Sigmoid colon (tissue), 7 donors: Measurements from ENCODE around the gene FILIP1L. TPM values are rescaled to one million over a fixed set of nuclear protein-coding genes. Genes with fewer than 3 reads are reported as not detected.

Experiments used
- DNase-seq: peaks from one replicate; pipeline ENCODE4 v3.0.0-alpha.2; 2019
- H3K27ac ChIP-seq, 4 donors: fragments of 200-600 bp; sonication (generic); one replicate each; pipeline ENCODE4 v1.5.1; 2016 to 2019; ENCODE audit warnings: mild to moderate bottlenecking in 1 of 4
- H3K27me3 ChIP-seq, 3 donors: fragments of 200-600 bp; sonication (generic); one replicate each; pipeline ENCODE4 v1.5.1; 2019; ENCODE audit warnings: mild to moderate bottlenecking in 1 of 3
- H3K36me3 ChIP-seq, 4 donors: fragments of 200-600 bp; sonication (generic); one replicate each; pipeline ENCODE4 v1.5.1; 2016 to 2019
- H3K4me1 ChIP-seq, 4 donors: fragments of 200-600 bp; sonication (generic); one replicate each; pipeline ENCODE4 v1.5.1; 2017 to 2019
- H3K4me3 ChIP-seq, 4 donors: fragments of 200-600 bp; sonication (generic); one replicate each; pipeline ENCODE4 v1.5.1; 2017 to 2019; ENCODE audit warnings: mild to moderate bottlenecking in 2 of 4, moderate library complexity in 1 of 4
- H3K9me3 ChIP-seq, 4 donors: fragments of 200-600 bp in 3 of 4; sonication (generic) in 3 of 4; one replicate each; pipeline versions ENCODE4 v1.5.1 to v1.6.1; 2013 to 2019
- EP300 ChIP-seq, 4 donors: sonication (generic); formaldehyde crosslinking; IDR thresholded peaks; one replicate each; pipeline ENCODE4 v1.6.1; 2017; ENCODE audit warnings: antibody characterized with exemption in 4 of 4
- POLR2A ChIP-seq, 2 donors: fragments of 450-650 bp; IDR thresholded peaks; one replicate each; pipeline ENCODE4 v1.6.1; 2016; ENCODE audit warnings: antibody characterized with exemption in 2 of 2, mild to moderate bottlenecking in 2 of 2, moderate library complexity in 2 of 2
- POLR2AphosphoS5 ChIP-seq, 4 donors: sonication (generic); formaldehyde crosslinking; IDR thresholded peaks; one replicate each; pipeline ENCODE4 v1.6.1; 2017; ENCODE audit warnings: antibody characterized with exemption in 4 of 4
- WGBS, 2 donors: extraction: QIAGEN DNeasy Blood & Tissue Kit; methylation state at CpG; one replicate each; pipeline ENCODE4 v1.1.7; 2013; 5-methylcytosine and 5-hydroxymethylcytosine counted together
- intact Hi-C: fragments of 100-400 bp; cut with DNase I; formaldehyde crosslinking; loops from one replicate; pipeline ENCODE4 v1.15.1; 2023
- polyA plus RNA-seq, 3 donors: library from polyadenylated mRNA; stranded (reverse); fragments of 200-250 nt; gene quantifications; one replicate each; pipeline ENCODE4 v1.2.3, GENCODE V29; 2013
- total RNA-seq, 4 donors: library from RNA; depleted of rRNA; stranded (reverse); fragments of >200 nt; gene quantifications; one replicate each; pipeline ENCODE4 v1.1.0, GENCODE V29; 2016
- TF ChIP-seq, protein P1 (sequence below), 4 experiments: fragments of 450-650 bp in 3 of 4; fragments of 200-600 bp in 1 of 4; IDR thresholded peaks; one replicate each; pipeline ENCODE4 v1.5.1; 2016 to 2019; ENCODE audit warnings: antibody characterized with exemption in 4 of 4, mild to moderate bottlenecking in 3 of 4, moderate library complexity in 2 of 4
- donor health status: healthy with polysubstance abuse.
- donor health status: Bipolar disorder and iron deficiency.
- donor health status: healthy.

FILIP1L gene
- total and polyA plus RNA-seq, 7 donors, result 6.0 to 93.3 (median 42.5) TPM

DNA sequence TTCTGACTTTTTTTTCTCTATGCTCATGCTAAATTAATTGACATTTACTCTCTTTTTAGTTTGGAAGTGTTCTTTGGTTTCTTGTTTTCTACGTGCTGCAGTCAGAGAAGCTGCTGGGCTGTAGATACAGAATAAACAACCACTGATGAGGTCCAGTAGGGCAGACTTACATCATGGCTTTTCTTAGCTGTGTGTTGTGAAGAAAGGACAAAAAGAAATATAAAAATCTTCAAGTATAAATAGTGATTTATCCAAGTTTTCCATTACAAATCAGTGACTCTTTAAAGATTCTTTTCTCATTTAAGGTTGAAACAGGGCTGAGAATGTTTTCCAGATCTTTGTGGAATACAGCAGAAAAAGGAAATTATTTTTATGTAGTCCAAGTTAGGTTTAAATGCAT lies 174.4 kb downstream of the FILIP1L start:
- DNase-seq, result no peak
- 74 to 76% methylated on average over 1 of the region's 1 CpG for WGBS, 2 donors
- peak in 1 of 4 donors; percentile 49 for TF ChIP-seq POLR2AphosphoS5 (IDR thresholded peaks at IDR 0.05)
- no peak for TF ChIP-seq EP300 (IDR thresholded peaks at IDR 0.05)
- TF ChIP-seq, protein P1, sequence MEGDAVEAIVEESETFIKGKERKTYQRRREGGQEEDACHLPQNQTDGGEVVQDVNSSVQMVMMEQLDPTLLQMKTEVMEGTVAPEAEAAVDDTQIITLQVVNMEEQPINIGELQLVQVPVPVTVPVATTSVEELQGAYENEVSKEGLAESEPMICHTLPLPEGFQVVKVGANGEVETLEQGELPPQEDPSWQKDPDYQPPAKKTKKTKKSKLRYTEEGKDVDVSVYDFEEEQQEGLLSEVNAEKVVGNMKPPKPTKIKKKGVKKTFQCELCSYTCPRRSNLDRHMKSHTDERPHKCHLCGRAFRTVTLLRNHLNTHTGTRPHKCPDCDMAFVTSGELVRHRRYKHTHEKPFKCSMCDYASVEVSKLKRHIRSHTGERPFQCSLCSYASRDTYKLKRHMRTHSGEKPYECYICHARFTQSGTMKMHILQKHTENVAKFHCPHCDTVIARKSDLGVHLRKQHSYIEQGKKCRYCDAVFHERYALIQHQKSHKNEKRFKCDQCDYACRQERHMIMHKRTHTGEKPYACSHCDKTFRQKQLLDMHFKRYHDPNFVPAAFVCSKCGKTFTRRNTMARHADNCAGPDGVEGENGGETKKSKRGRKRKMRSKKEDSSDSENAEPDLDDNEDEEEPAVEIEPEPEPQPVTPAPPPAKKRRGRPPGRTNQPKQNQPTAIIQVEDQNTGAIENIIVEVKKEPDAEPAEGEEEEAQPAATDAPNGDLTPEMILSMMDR (IDR thresholded peaks at IDR 0.05), result no peak
- Histone ChIP-seq H3K27me3 (no peaks in the 10 kb centered on the region), H3K4me1 (peaks cover 0 to 73% (median 55%) of the 10 kb centered on the region in 4 donors), H3K4me3 (no peak overlapping the region), H3K36me3 (no peaks in the 10 kb centered on the region), H3K9me3 (no peaks in the 10 kb centered on the region), H3K27ac (peak overlapping the region in 3 of 4 donors; percentile 15 to 84 (median 76))
- intact Hi-C loops, result loop anchor here (5.0 kb wide), 1 partner anchor 93 kb away; no protein-coding TSS in a partner anchor

DNA sequence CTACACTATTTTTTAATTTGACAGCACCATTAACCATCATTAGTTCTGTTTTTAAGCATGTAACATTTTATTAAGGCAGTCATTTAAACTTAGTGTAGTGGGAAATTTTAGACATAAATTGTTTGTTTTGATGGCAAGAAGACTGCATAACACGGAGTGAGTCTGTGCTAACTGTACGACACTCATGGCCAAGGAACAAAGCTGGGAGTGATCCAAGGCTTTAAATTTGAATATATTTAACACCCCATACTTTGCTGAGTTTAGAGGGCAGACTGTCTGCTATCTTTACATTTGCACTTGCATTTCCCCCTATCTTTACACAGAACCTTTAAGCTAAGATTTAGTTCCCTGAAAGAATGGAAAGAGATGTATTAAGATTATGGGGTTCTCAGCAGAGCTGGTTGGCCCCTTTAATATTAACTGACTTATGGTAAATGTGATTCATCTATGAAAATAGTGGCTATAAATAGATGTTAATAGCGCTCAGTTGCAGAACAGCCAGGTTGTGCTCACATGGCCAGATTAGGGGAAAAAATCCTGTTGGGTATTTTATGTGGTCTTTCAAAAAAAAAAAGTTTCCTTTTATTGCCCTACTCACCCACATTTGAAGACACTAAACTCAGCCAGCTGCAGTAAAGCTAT lies 175.9 kb downstream of the FILIP1L start:
- TF ChIP-seq, protein P1 (IDR thresholded peaks at IDR 0.05), result no peak
- TF ChIP-seq POLR2A (IDR thresholded peaks at IDR 0.05) (no peak), POLR2AphosphoS5 (IDR thresholded peaks at IDR 0.05) (no peak), EP300 (IDR thresholded peaks at IDR 0.05) (no peak)
- Histone ChIP-seq H3K4me3 (no peak overlapping the region), H3K27ac (peak overlapping the region; percentile 40 to 84 (median 68)), H3K4me1 (peaks cover 0 to 64% (median 46%) of the 10 kb centered on the region in 4 donors), H3K9me3 (no peaks in the 10 kb centered on the region), H3K27me3 (no peaks in the 10 kb centered on the region), H3K36me3 (no peaks in the 10 kb centered on the region)
- no peak for DNase-seq
- WGBS, 2 donors, result 56 to 87% methylated on average over 3 of the region's 3 CpGs
- intact Hi-C loops, result loop anchor here (5.0 kb wide), 1 partner anchor 91 kb away; no protein-coding TSS in a partner anchor

DNA sequence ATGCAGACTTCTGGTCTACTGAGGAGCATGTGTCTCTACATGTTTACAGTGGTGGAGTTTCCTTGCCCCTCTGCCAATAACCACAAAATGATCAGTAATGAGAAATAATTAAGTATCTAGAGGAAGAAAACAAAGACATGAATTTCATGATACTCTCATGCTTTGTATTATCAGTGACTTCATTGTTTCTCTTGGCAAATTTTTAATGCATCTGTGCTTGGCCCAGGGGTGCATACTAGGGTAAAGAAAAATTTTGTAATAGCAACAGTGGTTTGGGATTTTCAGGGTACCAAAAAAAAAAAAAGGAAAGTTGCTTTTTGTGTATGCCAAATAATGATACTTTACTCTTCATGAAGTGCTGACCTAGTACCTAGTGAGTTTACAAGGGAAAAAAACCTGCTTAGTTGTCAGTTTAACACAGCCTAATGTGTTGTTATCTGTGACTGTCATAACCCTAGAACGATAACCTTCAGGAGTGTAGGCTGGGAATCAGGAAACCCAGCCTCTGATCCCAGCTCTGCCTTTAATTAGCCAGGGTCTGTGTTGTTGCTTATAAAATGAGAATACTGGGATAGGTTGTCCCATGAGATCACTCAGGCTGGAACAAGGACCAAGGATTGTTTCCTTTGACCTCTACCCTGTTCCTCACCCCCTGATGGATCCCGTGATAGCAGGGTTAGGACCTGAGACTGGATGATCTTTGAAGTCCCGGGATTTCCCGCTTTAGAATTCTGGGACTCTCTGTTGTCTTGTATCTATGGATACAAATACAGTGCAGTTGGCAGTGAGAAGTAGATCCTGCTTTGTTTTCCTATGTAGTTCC lies 179.1 kb downstream of the FILIP1L start:
- Histone ChIP-seq H3K9me3 (no peaks in the 10 kb centered on the region), H3K4me3 (no peak overlapping the region), H3K27ac (peak overlapping the region; percentile 41 to 84 (median 58)), H3K27me3 (no peaks in the 10 kb centered on the region), H3K36me3 (no peaks in the 10 kb centered on the region), H3K4me1 (peaks cover 0 to 67% (median 55%) of the 10 kb centered on the region in 4 donors)
- no peak for DNase-seq
- peak in 1 of 4 donors; percentile 27 for TF ChIP-seq EP300 (IDR thresholded peaks at IDR 0.05)
- TF ChIP-seq POLR2A (IDR thresholded peaks at IDR 0.05), result no peak
- TF ChIP-seq POLR2AphosphoS5 (IDR thresholded peaks at IDR 0.05), result peak in 1 of 4 donors; percentile 57
- WGBS, 2 donors, result 10 to 43% methylated on average over 4 of the region's 4 CpGs
- intact Hi-C loops, result loop anchor here (5.0 kb wide), 1 partner anchor 88 kb away; no protein-coding TSS in a partner anchor

DNA sequence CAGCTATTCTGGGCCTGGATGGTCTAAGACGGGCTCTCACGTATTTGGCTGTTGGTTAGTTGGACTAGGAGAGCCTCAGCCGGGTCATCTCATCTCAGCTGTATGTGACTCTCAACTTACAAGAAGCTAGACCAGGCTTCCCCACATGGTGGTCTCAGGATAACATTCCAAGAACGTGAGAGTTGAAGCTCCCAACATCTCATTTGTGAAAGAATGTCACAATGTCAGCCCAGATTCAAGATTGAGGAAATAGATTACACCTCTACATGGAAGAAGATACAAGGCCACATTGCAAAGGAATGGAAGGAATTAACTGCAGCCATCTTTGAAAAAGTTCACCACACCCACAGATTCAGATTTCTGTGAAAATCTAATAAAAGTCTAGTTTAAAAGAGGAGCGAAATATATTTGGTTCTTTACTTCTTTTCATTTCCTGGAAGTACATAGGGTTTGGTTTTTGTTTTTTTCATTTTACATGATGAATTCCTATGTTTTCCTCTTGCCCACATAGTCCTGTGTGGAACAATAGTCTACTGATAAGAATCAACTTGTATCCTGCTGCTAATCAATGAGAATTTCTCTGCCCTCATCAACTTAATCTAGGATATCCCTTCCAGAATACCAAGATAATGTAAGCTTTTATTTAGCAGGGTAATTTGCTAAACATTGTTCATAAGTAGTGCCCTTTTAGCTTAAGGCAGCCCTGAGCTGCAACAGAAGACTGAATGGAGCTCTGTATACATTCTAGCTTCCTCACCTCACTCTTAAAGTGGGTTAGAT lies 180.1 kb downstream of the FILIP1L start:
- TF ChIP-seq POLR2AphosphoS5 (IDR thresholded peaks at IDR 0.05), result no peak
- no peak for TF ChIP-seq EP300 (IDR thresholded peaks at IDR 0.05)
- TF ChIP-seq POLR2A (IDR thresholded peaks at IDR 0.05), result no peak
- TF ChIP-seq, protein P1 (IDR thresholded peaks at IDR 0.05), result no peak
- no peaks in the 10 kb centered on the region for H3K9me3 ChIP-seq
- peak overlapping the region in 1 of 4 donors; percentile 84 for H3K27ac ChIP-seq
- DNase-seq, result no peak
- WGBS, 2 donors, result 96 to 98% methylated on average over 5 of the region's 5 CpGs
- intact Hi-C loops, result no loop called here
- no peak overlapping the region for H3K4me3 ChIP-seq
- H3K36me3 ChIP-seq, result no peaks in the 10 kb centered on the region
- no peaks in the 10 kb centered on the region for H3K27me3 ChIP-seq
- H3K4me1 ChIP-seq, result peaks cover 0 to 66% (median 54%) of the 10 kb centered on the region in 4 donors
